ENCODE results near the gene NFIA. TPM values are rescaled to one million over a fixed set of nuclear protein-coding genes. Genes with fewer than 3 reads are reported as not detected.

The NFIA gene
- total RNA-seq, 1 experiment from 2014 or later, result 20.9 TPM

DNA sequence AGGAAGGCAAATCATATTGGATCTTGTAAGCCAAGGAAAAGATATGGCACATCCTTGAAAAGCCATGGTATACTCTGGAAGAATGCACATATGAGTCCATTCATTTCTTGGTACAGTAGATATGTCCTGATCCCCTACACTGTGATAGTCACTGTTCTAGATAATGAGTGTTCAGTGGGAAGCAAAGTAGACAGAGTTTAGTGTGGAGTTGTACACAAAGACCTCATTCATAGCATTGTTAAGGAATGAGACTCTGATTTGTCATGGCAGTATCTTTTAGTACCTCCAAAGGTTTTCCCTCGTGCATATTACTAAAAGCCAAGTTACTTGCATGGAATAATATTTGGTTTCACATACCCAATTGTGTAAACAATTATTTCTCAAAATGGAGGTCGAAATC lies 204.7 kb downstream of the NFIA start:
- TF ChIP-seq, protein P1, sequence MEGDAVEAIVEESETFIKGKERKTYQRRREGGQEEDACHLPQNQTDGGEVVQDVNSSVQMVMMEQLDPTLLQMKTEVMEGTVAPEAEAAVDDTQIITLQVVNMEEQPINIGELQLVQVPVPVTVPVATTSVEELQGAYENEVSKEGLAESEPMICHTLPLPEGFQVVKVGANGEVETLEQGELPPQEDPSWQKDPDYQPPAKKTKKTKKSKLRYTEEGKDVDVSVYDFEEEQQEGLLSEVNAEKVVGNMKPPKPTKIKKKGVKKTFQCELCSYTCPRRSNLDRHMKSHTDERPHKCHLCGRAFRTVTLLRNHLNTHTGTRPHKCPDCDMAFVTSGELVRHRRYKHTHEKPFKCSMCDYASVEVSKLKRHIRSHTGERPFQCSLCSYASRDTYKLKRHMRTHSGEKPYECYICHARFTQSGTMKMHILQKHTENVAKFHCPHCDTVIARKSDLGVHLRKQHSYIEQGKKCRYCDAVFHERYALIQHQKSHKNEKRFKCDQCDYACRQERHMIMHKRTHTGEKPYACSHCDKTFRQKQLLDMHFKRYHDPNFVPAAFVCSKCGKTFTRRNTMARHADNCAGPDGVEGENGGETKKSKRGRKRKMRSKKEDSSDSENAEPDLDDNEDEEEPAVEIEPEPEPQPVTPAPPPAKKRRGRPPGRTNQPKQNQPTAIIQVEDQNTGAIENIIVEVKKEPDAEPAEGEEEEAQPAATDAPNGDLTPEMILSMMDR (IDR thresholded peaks at IDR 0.05), result no peak
- TF ChIP-seq REST (IDR thresholded peaks at IDR 0.05; ENCODE audit: insufficient read depth in 1 of 2, low read depth in 2 of 2, low read length in 1 of 2) (no peak), TCF7L2 (IDR thresholded peaks at IDR 0.05; ENCODE audit: low read depth, low read length) (no peak), SIN3A (IDR thresholded peaks at IDR 0.05; ENCODE audit: borderline replicate concordance, insufficient read depth, low read depth, low read length) (no peak), POLR2AphosphoS5 (IDR thresholded peaks at IDR 0.05; ENCODE audit: low read depth, low read length) (no peak)
- no peak overlapping the region for H3K27ac ChIP-seq (ENCODE audit: low read length)
- H3K4me1 ChIP-seq (ENCODE audit: control insufficient read depth, insufficient read depth, low read length), result no peaks in the 10 kb centered on the region
- POLR2A ChIA-PET, result no interaction called here
- ATAC-seq (peak; percentile 53; the same call in 1 of the 2 replicates), DNase-seq (ENCODE audit: low read depth, low spot score) (no peak)
- no peaks in the 10 kb centered on the region for H3K27me3 ChIP-seq (ENCODE audit: control insufficient read depth, insufficient read depth, low read length)
- H3K9me3 ChIP-seq (ENCODE audit: control insufficient read depth, insufficient read depth, low read depth, low read length), result no peaks in the 10 kb centered on the region
- in situ Hi-C loops (cut with HindIII; ENCODE audit: low pct_unique_long_range_greater_than_20kb, low sequenced_read_pairs), result no loop called here
- H3K4me3 ChIP-seq (ENCODE audit: low read depth in 2 of 2, low read length in 2 of 2), result no peak overlapping the region
- BruUV-seq (replicated peaks), result no TSS peak
- CTCF ChIA-PET, result no interaction called here
- no peaks in the 10 kb centered on the region for H3K36me3 ChIP-seq (ENCODE audit: control insufficient read depth, insufficient read depth, low read length)
- intact Hi-C loops (cut with micrococcal nuclease; ENCODE audit: unreplicated experiment), result no loop called here

- in situ Hi-C loops (cut with HindIII; ENCODE audit: low pct_unique_long_range_greater_than_20kb, low sequenced_read_pairs) (no loop called here), intact Hi-C loops (cut with micrococcal nuclease; ENCODE audit: unreplicated experiment) (no loop called here)
- Histone ChIP-seq H3K27me3 (ENCODE audit: control insufficient read depth, insufficient read depth, low read length) (no peaks in the 10 kb centered on the region), H3K36me3 (ENCODE audit: control insufficient read depth, insufficient read depth, low read length) (no peaks in the 10 kb centered on the region), H3K4me3 (ENCODE audit: low read depth in 2 of 2, low read length in 2 of 2) (no peak overlapping the region), H3K4me1 (ENCODE audit: control insufficient read depth, insufficient read depth, low read length) (no peaks in the 10 kb centered on the region), H3K9me3 (ENCODE audit: control insufficient read depth, insufficient read depth, low read depth, low read length) (no peaks in the 10 kb centered on the region), H3K27ac (ENCODE audit: low read length) (no peak overlapping the region)
- TF ChIP-seq TCF7L2 (IDR thresholded peaks at IDR 0.05; ENCODE audit: low read depth, low read length) (no peak), SIN3A (IDR thresholded peaks at IDR 0.05; ENCODE audit: borderline replicate concordance, insufficient read depth, low read depth, low read length) (no peak), POLR2AphosphoS5 (IDR thresholded peaks at IDR 0.05; ENCODE audit: low read depth, low read length) (no peak), REST (IDR thresholded peaks at IDR 0.05; ENCODE audit: insufficient read depth in 1 of 2, low read depth in 2 of 2, low read length in 1 of 2) (no peak)
- TF ChIP-seq, protein P1 (IDR thresholded peaks at IDR 0.05), result no peak
- ChIA-PET CTCF (no interaction called here), POLR2A (no interaction called here)
- ATAC-seq, result peak; percentile 53; the same call in 1 of the 2 replicates
- no TSS peak for BruUV-seq (replicated peaks)
- no peak for DNase-seq (ENCODE audit: low read depth, low spot score)
These were observed 205.4 kb downstream of the NFIA start for GRCh38 chr1:61287734-61288133.

Data from Panc1 (cell line).